ENCODE measurements around the gene TLE6. TPM values are rescaled to one million over a fixed set of nuclear protein-coding genes. Genes with fewer than 3 reads are reported as not detected.
A peak's percentile ranks its signal among the peaks of the same experiment; 100 is the strongest.

Gene TLE6
- polyA plus RNA-seq, 2 of the 4 experiments (the other 2 are of a cell fraction) = 3.1 to 4.2 TPM

DNA sequence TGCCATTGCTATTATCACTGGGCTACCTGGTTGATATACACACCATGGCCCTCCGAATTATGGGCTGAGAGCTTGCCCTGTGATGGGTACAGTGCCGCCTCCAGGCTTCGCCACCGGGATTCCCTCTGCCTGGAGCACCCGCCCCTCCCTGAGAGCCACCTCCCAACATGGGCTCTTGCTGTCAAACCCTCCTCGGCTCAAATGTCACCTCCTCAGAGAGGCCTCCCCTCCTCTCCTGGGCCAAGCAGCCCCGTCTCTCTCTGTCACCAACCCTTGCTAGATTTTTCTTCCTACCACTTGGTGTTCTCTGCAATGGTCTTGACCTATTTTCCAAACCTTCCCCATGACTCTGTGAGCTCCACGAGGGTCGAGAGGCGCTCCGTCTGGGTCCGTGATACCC, 64.0 kb downstream of the TLE6 start:
- WGBS (ENCODE audit: missing lambda C conversion rate) = 88% methylated on average over 8 of the region's 12 CpGs
- Histone ChIP-seq H3K27ac (no peak overlapping the region; a peak in 1 of 6 replicates), H3K4me1 (0 out of 3 replicates have a peak, but pooled peaks cover 3% of the 10 kb centered on the region), H3K4me2 (no peak overlapping the region), H3K9me3 (no peaks in the 10 kb centered on the region), H3K4me3 (no peak overlapping the region)
- POLR2A ChIA-PET = no interaction called here
- TF ChIP-seq, protein P1, sequence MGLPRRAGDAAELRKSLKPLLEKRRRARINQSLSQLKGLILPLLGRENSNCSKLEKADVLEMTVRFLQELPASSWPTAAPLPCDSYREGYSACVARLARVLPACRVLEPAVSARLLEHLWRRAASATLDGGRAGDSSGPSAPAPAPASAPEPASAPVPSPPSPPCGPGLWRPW (IDR thresholded peaks at IDR 0.05) = no peak
- TF ChIP-seq KDM5A (IDR thresholded peaks at IDR 0.05) (no peak), POLR2AphosphoS2 (conservative IDR thresholded peaks at IDR 0.05; ENCODE audit: low read length) (no peak), HOXB13 (CRISPR knock-in tag; IDR thresholded peaks at IDR 0.05; ENCODE audit: low read depth) (no peak), FOXS1 (CRISPR knock-in tag; IDR thresholded peaks at IDR 0.05) (no peak)
- TF ChIP-seq, protein P2, sequence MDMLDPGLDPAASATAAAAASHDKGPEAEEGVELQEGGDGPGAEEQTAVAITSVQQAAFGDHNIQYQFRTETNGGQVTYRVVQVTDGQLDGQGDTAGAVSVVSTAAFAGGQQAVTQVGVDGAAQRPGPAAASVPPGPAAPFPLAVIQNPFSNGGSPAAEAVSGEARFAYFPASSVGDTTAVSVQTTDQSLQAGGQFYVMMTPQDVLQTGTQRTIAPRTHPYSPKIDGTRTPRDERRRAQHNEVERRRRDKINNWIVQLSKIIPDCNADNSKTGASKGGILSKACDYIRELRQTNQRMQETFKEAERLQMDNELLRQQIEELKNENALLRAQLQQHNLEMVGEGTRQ (IDR thresholded peaks at IDR 0.05) = no peak
- CTCF ChIA-PET = interaction anchor here (0.8 kb wide), 1 partner anchor 78 kb away, joined by 3 read pairs; no protein-coding TSS in a partner anchor
- DNase-seq (ENCODE audit: low read depth in 1 of 2, low spot score in 1 of 2) (no peak), FAIRE-seq (no peak), ATAC-seq (no peak)

GRCh38 chr19:3041761-3042620, 64.6 kb downstream of the TLE6 start:
- Histone ChIP-seq H3K27ac (peak overlapping the region in 1 of 2 experiments; percentile 28; a peak in 1 of 6 replicates), H3K4me1 (0 out of 3 replicates have a peak, but pooled peaks cover 3% of the 10 kb centered on the region), H3K4me3 (no peak overlapping the region), H3K9me3 (no peaks in the 10 kb centered on the region), H3K4me2 (no peak overlapping the region)
- FAIRE-seq = no peak
- ChIA-PET POLR2A (no interaction called here), CTCF (interaction anchor here (0.8 kb wide), 2 partner anchors 11 to 79 kb away, joined by 3 read pairs; no protein-coding TSS in a partner anchor)
- DNase-seq (ENCODE audit: low read depth in 1 of 2, low spot score in 1 of 2) = no peak
- TF ChIP-seq HOXB5 (CRISPR knock-in tag; IDR thresholded peaks at IDR 0.05) (no peak), NFE2L2 (conservative IDR thresholded peaks at IDR 0.05; ENCODE audit: low read length) (no peak), EHMT2 (IDR thresholded peaks at IDR 0.05; ENCODE audit: low read depth) (no peak), KDM5A (IDR thresholded peaks at IDR 0.05) (no peak), ESRRA (IDR thresholded peaks at IDR 0.05; ENCODE audit: borderline replicate concordance, low read length) (no peak), MAZ (IDR thresholded peaks at IDR 0.05; ENCODE audit: borderline replicate concordance, low read depth, low read length) (no peak), FOSL2 (IDR thresholded peaks at IDR 0.05) (no peak), FOSL2 (CRISPR knock-in tag; IDR thresholded peaks at IDR 0.05) (no peak), NR3C1 (IDR thresholded peaks at IDR 0.05) (no peak), RNF2 (IDR thresholded peaks at IDR 0.05; ENCODE audit: borderline replicate concordance, low read depth) (no peak), NPAS2 (CRISPR knock-in tag; IDR thresholded peaks at IDR 0.05; ENCODE audit: borderline replicate concordance) (no peak), ZFP36 (IDR thresholded peaks at IDR 0.05; ENCODE audit: borderline replicate concordance, partially characterized antibody) (no peak)
- 63% methylated on average over 2 of the region's 40 CpGs for WGBS (ENCODE audit: missing lambda C conversion rate)
- no peak for ATAC-seq

DNA sequence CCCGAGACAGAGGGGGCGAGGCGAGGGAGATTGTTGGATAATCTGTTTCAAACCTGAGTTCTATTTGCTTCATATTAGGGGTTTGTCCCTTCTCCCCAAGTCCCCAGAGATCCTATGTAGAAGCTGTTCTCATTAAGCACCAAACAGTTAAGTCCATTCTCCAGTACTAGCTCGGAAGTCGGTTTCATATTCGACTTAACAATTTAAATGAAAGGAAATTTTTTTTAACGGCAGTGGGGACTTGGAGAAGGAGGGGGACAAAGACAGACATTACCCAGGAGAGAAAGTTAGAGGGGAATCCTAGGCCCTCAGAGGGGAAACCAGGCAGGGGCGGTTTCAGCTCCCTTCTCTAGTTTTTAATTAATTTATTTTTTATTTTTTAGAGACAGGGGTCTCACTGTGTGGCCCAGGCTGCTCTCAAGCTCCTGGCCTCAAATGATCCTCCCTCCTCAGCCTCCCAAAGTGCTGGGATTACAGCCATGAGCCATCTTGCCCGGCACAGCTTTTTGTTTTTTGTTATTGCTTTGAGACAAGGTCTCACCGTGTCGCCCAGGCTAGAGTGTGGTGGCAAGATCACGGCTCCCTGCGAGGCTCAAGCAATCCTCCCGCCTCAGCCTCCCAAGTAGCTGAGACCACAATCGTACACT, 65.4 kb downstream of the TLE6 start:
- CTCF ChIA-PET = interaction anchor here (0.8 to 1.3 kb wide), 3 partner anchors 10 to 92 kb away, joined by 3 to 4 read pairs (median 3); no protein-coding TSS in a partner anchor
- Histone ChIP-seq H3K4me2 (no peak overlapping the region), H3K4me3 (no peak overlapping the region), H3K9me3 (no peaks in the 10 kb centered on the region), H3K4me1 (no peaks in the 10 kb centered on the region), H3K27ac (no peak overlapping the region)
- DNase-seq (ENCODE audit: low read depth in 1 of 2, low spot score in 1 of 2) (no peak), FAIRE-seq (no peak), ATAC-seq (no peak)
- POLR2A ChIA-PET = no interaction called here
- no peak for TF ChIP-seq FOSB (CRISPR knock-in tag; IDR thresholded peaks at IDR 0.05)
- TF ChIP-seq MAZ (IDR thresholded peaks at IDR 0.05; ENCODE audit: borderline replicate concordance, low read depth, low read length) = no peak
- TF ChIP-seq, protein P2 (IDR thresholded peaks at IDR 0.05) = no peak
- TF ChIP-seq EP300 (IDR thresholded peaks at IDR 0.05) = no peak
- TF ChIP-seq, protein P3, sequence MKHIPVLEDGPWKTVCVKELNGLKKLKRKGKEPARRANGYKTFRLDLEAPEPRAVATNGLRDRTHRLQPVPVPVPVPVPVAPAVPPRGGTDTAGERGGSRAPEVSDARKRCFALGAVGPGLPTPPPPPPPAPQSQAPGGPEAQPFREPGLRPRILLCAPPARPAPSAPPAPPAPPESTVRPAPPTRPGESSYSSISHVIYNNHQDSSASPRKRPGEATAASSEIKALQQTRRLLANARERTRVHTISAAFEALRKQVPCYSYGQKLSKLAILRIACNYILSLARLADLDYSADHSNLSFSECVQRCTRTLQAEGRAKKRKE (CRISPR knock-in tag; IDR thresholded peaks at IDR 0.05; ENCODE audit: low read depth) = no peak
- no peak for TF ChIP-seq FOSL2 (IDR thresholded peaks at IDR 0.05)
- no peak for TF ChIP-seq FOSL2 (CRISPR knock-in tag; IDR thresholded peaks at IDR 0.05)
- no peak for TF ChIP-seq EHMT2 (IDR thresholded peaks at IDR 0.05; ENCODE audit: low read depth)
- TF ChIP-seq ZC3H11A (IDR thresholded peaks at IDR 0.05) = no peak
- TF ChIP-seq HDAC2 (IDR thresholded peaks at IDR 0.05) = no peak
- no peak for TF ChIP-seq RFX5 (IDR thresholded peaks at IDR 0.05)
- TF ChIP-seq POLR2A (IDR thresholded peaks at IDR 0.05; ENCODE audit: low read length) = no peak
- TF ChIP-seq MYC (IDR thresholded peaks at IDR 0.05; ENCODE audit: borderline replicate concordance, low read length) = no peak
- TF ChIP-seq PHF8 (IDR thresholded peaks at IDR 0.05; ENCODE audit: borderline replicate concordance, low read depth) = no peak
- TF ChIP-seq, protein P4, sequence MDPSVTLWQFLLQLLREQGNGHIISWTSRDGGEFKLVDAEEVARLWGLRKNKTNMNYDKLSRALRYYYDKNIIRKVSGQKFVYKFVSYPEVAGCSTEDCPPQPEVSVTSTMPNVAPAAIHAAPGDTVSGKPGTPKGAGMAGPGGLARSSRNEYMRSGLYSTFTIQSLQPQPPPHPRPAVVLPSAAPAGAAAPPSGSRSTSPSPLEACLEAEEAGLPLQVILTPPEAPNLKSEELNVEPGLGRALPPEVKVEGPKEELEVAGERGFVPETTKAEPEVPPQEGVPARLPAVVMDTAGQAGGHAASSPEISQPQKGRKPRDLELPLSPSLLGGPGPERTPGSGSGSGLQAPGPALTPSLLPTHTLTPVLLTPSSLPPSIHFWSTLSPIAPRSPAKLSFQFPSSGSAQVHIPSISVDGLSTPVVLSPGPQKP (IDR thresholded peaks at IDR 0.05; ENCODE audit: low read depth, low read length) = no peak
- 64% methylated on average over 15 of the region's 15 CpGs for WGBS (ENCODE audit: missing lambda C conversion rate)
